Right atrium auricular region (tissue), 2 donors: ENCODE results near the gene PVRIG. TPM values are rescaled to one million over a fixed set of nuclear protein-coding genes. Genes with fewer than 3 reads are reported as not detected.
"Not testable (repeated sequence)": the region's sequence is repeated elsewhere in the genome, so short reads cannot be mapped to it uniquely, and the experiment has no call there.

Experiments used
- DNase-seq: peaks from one replicate; pipeline ENCODE4 v3.0.0-alpha.2; 2019; ENCODE audit warnings: low spot score
- H3K27ac ChIP-seq, 2 donors: fragments of 200-600 bp; sonication (generic); 1 replicate in 1 of 2; 2 replicates in 1 of 2; pipeline ENCODE4 v1.5.1; 2016 to 2019
- H3K27me3 ChIP-seq, 2 donors: fragments of 200-600 bp; sonication (generic); one replicate each; pipeline versions ENCODE4 v1.5.1 to v1.6.0; 2017 to 2019
- H3K36me3 ChIP-seq: fragments of 200-600 bp; sonication (generic); one replicate; pipeline ENCODE4 v1.5.1; 2016
- H3K4me1 ChIP-seq, 2 donors: fragments of 200-600 bp; sonication (generic); one replicate each; pipeline versions ENCODE4 v1.5.1 to v1.6.0; 2017 to 2019
- H3K4me3 ChIP-seq, 2 donors: fragments of 200-600 bp; sonication (generic); 1 replicate in 1 of 2; 2 replicates in 1 of 2; pipeline ENCODE4 v1.5.1; 2017 to 2019; ENCODE audit warnings: mild to moderate bottlenecking in 1 of 2, moderate library complexity in 1 of 2
- H3K9me3 ChIP-seq, 2 donors: fragments of 200-600 bp; sonication (generic); one replicate each; pipeline ENCODE4 v1.5.1; 2019
- CTCF ChIP-seq, 2 donors: fragments of 200-600 bp; sonication (generic); IDR thresholded peaks; one replicate each; pipeline ENCODE4 v1.5.1; 2019; ENCODE audit warnings: antibody characterized with exemption in 2 of 2
- total RNA-seq, 2 donors: library from RNA; depleted of rRNA; stranded (reverse); fragments of >200 nt; gene quantifications; one replicate each; pipeline ENCODE4 v1.1.0, GENCODE V29; 2016

PVRIG gene
- total RNA-seq, 2 donors from 2014 or later, result 0.43 TPM; not detected in 1

- H3K4me3 ChIP-seq, result no peak overlapping the region
- no peak for TF ChIP-seq CTCF (IDR thresholded peaks at IDR 0.05)
- H3K36me3 ChIP-seq, result no peaks in the 10 kb centered on the region
- H3K27ac ChIP-seq, result no peak overlapping the region
- DNase-seq, result no peak
- peaks cover 4 to 9% of the 10 kb centered on the region in 2 donors for H3K27me3 ChIP-seq
- H3K9me3 ChIP-seq, result no peaks in the 10 kb centered on the region
- peaks cover 0 to 24% of the 10 kb centered on the region in 2 donors for H3K4me1 ChIP-seq
Observed at GRCh38 chr7:100174582-100174981, 45.2 kb upstream of the PVRIG start.

GRCh38 chr7:100175296-100175935, 44.3 kb upstream of the PVRIG start:
- no peak for DNase-seq
- H3K9me3 ChIP-seq, result no peaks in the 10 kb centered on the region
- no peak overlapping the region for H3K4me3 ChIP-seq
- peaks cover 4 to 9% of the 10 kb centered on the region in 2 donors for H3K27me3 ChIP-seq
- no peak for TF ChIP-seq CTCF (IDR thresholded peaks at IDR 0.05)
- peaks cover 0 to 24% of the 10 kb centered on the region in 2 donors for H3K4me1 ChIP-seq
- H3K36me3 ChIP-seq, result no peaks in the 10 kb centered on the region
- no peak overlapping the region for H3K27ac ChIP-seq

- Histone ChIP-seq H3K9me3 (no peaks in the 10 kb centered on the region), H3K27me3 (peaks cover 4 to 9% of the 10 kb centered on the region in 2 donors), H3K4me1 (peaks cover 0 to 18% of the 10 kb centered on the region in 2 donors), H3K4me3 (peak overlapping the region; percentile 38 to 48), H3K36me3 (no peaks in the 10 kb centered on the region), H3K27ac (peak overlapping the region in 1 of 2 donors; percentile 18)
- no peak for TF ChIP-seq CTCF (IDR thresholded peaks at IDR 0.05)
- DNase-seq, result no peak
Observed at GRCh38 chr7:100176096-100177044, 43.4 kb upstream of the PVRIG start.

GRCh38 chr7:100177045-100178001, 42.4 kb upstream of the PVRIG start, which contains the start of the genes GPC2 and STAG3:
TSS of gene GPC2 (minus strand) at chr7:100177381. CDS start at chr7:100177199, 182 bp downstream.
TSS of gene STAG3 (plus strand) at chr7:100177918. CDS start at chr7:100180557, 2,639 bp downstream.
- peak within 1 kb of the TSS; percentile 38 to 48 for H3K4me3 ChIP-seq
- H3K9me3 ChIP-seq, result no peaks in the 10 kb centered on the region
- DNase-seq, result peak; percentile 94
- no peaks in the 10 kb centered on the region for H3K27me3 ChIP-seq
- TF ChIP-seq CTCF (IDR thresholded peaks at IDR 0.05), result no peak
- H3K36me3 ChIP-seq, result no peaks in the 10 kb centered on the region
- H3K27ac ChIP-seq, result peak within 1 kb of the TSS in 1 of 2 donors; percentile 18
- peaks cover 0 to 13% of the 10 kb centered on the region in 2 donors for H3K4me1 ChIP-seq

GRCh38 chr7:100180084-100180483, 39.7 kb upstream of the PVRIG start:
- not testable (repeated sequence) for H3K27me3 ChIP-seq, H3K4me3 ChIP-seq, H3K36me3 ChIP-seq, DNase-seq, H3K9me3 ChIP-seq, H3K27ac ChIP-seq
- H3K4me1 ChIP-seq, result peaks cover 0 to 13% of the 10 kb centered on the region in 2 donors

- not testable (repeated sequence) for H3K27me3 ChIP-seq, H3K9me3 ChIP-seq, DNase-seq
Observed at GRCh38 chr7:100182616-100183015, 37.1 kb upstream of the PVRIG start.

GRCh38 chr7:100183090-100183489, 36.7 kb upstream of the PVRIG start:
- not testable (repeated sequence) for DNase-seq, H3K27me3 ChIP-seq, H3K36me3 ChIP-seq, H3K4me1 ChIP-seq, H3K4me3 ChIP-seq, H3K9me3 ChIP-seq, H3K27ac ChIP-seq

More at GRCh38 chr7:100182616-100183015, 37.1 kb upstream of the PVRIG start:
- not testable (repeated sequence) for H3K27ac ChIP-seq, H3K4me3 ChIP-seq, H3K36me3 ChIP-seq, H3K4me1 ChIP-seq
